CMK (cell line): ENCODE results near the gene PNKD.

ENCODE experiments used
- DNase-seq: peaks from one replicate; pipeline ENCODE4 v3.0.0-alpha.2; 2010; ENCODE audit warnings: low read depth

Gene PNKD

GRCh38 chr2:218317835-218318234 is 47.5 kb downstream of the PNKD start:
- DNase-seq: no peak

- DNase-seq: no peak
Observed at GRCh38 chr2:218318241-218318640, 47.9 kb downstream of the PNKD start.

- DNase-seq: no peak
Observed at GRCh38 chr2:218319813-218320365, 49.6 kb downstream of the PNKD start.

- DNase-seq: no peak
Observed at GRCh38 chr2:218320704-218321336, 50.5 kb downstream of the PNKD start.

- peak; percentile 89 for DNase-seq
Observed at GRCh38 chr2:218322768-218323525, 52.6 kb downstream of the PNKD start.

GRCh38 chr2:218323526-218324472 is 53.5 kb downstream of the PNKD start:
- no peak for DNase-seq

GRCh38 chr2:218325566-218326160 is 55.3 kb downstream of the PNKD start:
- DNase-seq: no peak

GRCh38 chr2:218326315-218326714 is 56.0 kb downstream of the PNKD start:
- no peak for DNase-seq

GRCh38 chr2:218327451-218328210 is 57.3 kb downstream of the PNKD start:
- DNase-seq: no peak

- DNase-seq: no peak
Observed at GRCh38 chr2:218328294-218328693, 58.0 kb downstream of the PNKD start.

GRCh38 chr2:218329027-218329825 is 58.9 kb downstream of the PNKD start:
- no peak for DNase-seq

- no peak for DNase-seq
Observed at GRCh38 chr2:218329826-218330593, 59.7 kb downstream of the PNKD start.

GRCh38 chr2:218331745-218332144 is 61.4 kb downstream of the PNKD start:
- no peak for DNase-seq

GRCh38 chr2:218332288-218332687 is 62.0 kb downstream of the PNKD start:
- no peak for DNase-seq

GRCh38 chr2:218332920-218333645 is 62.8 kb downstream of the PNKD start:
- peak; percentile 89 for DNase-seq

GRCh38 chr2:218334531-218334930 is 64.2 kb downstream of the PNKD start:
- no peak for DNase-seq

- DNase-seq: no peak
Observed at GRCh38 chr2:218340656-218341055, 70.3 kb downstream of the PNKD start.

- DNase-seq: no peak
Observed at GRCh38 chr2:218341381-218341780, 71.1 kb downstream of the PNKD start.

GRCh38 chr2:218342837-218343236 is 72.5 kb downstream of the PNKD start:
- no peak for DNase-seq
